ENCODE measurements around the gene TAF4.

GRCh38 chr20:62022575-62023139 is 43.0 kb downstream of the TAF4 start:
- TF ChIP-seq, protein P1, sequence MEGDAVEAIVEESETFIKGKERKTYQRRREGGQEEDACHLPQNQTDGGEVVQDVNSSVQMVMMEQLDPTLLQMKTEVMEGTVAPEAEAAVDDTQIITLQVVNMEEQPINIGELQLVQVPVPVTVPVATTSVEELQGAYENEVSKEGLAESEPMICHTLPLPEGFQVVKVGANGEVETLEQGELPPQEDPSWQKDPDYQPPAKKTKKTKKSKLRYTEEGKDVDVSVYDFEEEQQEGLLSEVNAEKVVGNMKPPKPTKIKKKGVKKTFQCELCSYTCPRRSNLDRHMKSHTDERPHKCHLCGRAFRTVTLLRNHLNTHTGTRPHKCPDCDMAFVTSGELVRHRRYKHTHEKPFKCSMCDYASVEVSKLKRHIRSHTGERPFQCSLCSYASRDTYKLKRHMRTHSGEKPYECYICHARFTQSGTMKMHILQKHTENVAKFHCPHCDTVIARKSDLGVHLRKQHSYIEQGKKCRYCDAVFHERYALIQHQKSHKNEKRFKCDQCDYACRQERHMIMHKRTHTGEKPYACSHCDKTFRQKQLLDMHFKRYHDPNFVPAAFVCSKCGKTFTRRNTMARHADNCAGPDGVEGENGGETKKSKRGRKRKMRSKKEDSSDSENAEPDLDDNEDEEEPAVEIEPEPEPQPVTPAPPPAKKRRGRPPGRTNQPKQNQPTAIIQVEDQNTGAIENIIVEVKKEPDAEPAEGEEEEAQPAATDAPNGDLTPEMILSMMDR (IDR thresholded peaks at IDR 0.05): no peak
- TF ChIP-seq POLR2A (IDR thresholded peaks at IDR 0.05): no peak
- no peak for TF ChIP-seq POLR2AphosphoS5 (IDR thresholded peaks at IDR 0.05; ENCODE audit: insufficient read depth in 1 of 2, low read depth in 1 of 2)

Measured in vagina (tissue), 2 donors.